PFSK-1 (cell line): ENCODE results near the gene TPBGL.

ENCODE experiments used
- FOXP2 ChIP-seq: optimal IDR thresholded peaks from 2 replicates; pipeline ENCODE3; 2011; ENCODE audit warnings: borderline replicate concordance, control low read depth, inconsistent platforms; ENCODE audit not compliant: insufficient read depth; ENCODE audit errors: extremely low read length, extremely low read depth
- POLR2AphosphoS5 ChIP-seq: IDR thresholded peaks from 2 replicates; pipeline ENCODE4 v1.6.1; 2012; ENCODE audit warnings: low read depth, mild to moderate bottlenecking, control low read depth, low read length, moderate library complexity
- REST ChIP-seq, 2 experiments: IDR thresholded peaks; 2 replicates each; pipeline versions ENCODE4 v1.6.1 to v1.8.0; 2011 to 2012; ENCODE audit warnings: low read depth in 2 of 2, low read length in 2 of 2, control low read depth in 1 of 2, inconsistent platforms in 1 of 2, mild to moderate bottlenecking in 1 of 2, moderate library complexity in 1 of 2; ENCODE audit not compliant: insufficient read depth in 1 of 2
- SIN3A ChIP-seq: IDR thresholded peaks from 2 replicates; pipeline ENCODE4 v1.6.1; 2012; ENCODE audit warnings: mild to moderate bottlenecking, low read length, moderate library complexity, borderline replicate concordance; ENCODE audit not compliant: insufficient read depth
- TAF1 ChIP-seq: IDR thresholded peaks from 2 replicates; pipeline ENCODE4 v1.6.1; 2012; ENCODE audit warnings: low read length, control low read depth, borderline replicate concordance; ENCODE audit not compliant: insufficient read depth

GRCh38 chr11:75289919-75290318 is 49.3 kb downstream of the TPBGL start:
- TF ChIP-seq REST (IDR thresholded peaks at IDR 0.05; ENCODE audit: insufficient read depth in 1 of 2, low read depth in 2 of 2, low read length in 2 of 2) (no peak), TAF1 (no peak), POLR2AphosphoS5 (no peak), FOXP2 (no peak), SIN3A (no peak)
